T-helper 1 cell treated with Interleukin-12 subunit alpha and Interleukin-12 subunit beta and Interleukin-4 antibody, amounts not matched to agents 30 μg/mL and 1 μg/mL, for 36 hours (primary cell): Measurements from ENCODE around the gene RBM26.
A peak's percentile ranks its signal among the peaks of the same experiment; 100 is the strongest.

ENCODE experiments used
- H3K27ac Mint-ChIP-seq: one replicate; pipeline ENCODE4 v1.8.0; 2021; ENCODE audit warnings: mild to moderate bottlenecking, mixed read lengths
- H3K27me3 Mint-ChIP-seq: one replicate; pipeline ENCODE4 v1.8.0; 2021; ENCODE audit warnings: low read depth, mixed read lengths
- H3K36me3 Mint-ChIP-seq: one replicate; pipeline ENCODE4 v1.8.0; 2021; ENCODE audit warnings: low read depth, mixed read lengths
- H3K4me1 Mint-ChIP-seq: one replicate; pipeline ENCODE4 v1.8.0; 2021; ENCODE audit warnings: low read depth, mixed read lengths
- H3K4me3 Mint-ChIP-seq: one replicate; pipeline ENCODE4 v1.8.0; 2021; ENCODE audit warnings: mild to moderate bottlenecking, moderate library complexity, mixed read lengths
- H3K9me3 Mint-ChIP-seq: one replicate; pipeline ENCODE4 v1.8.0; 2021; ENCODE audit warnings: mixed read lengths

The RBM26 gene

DNA sequence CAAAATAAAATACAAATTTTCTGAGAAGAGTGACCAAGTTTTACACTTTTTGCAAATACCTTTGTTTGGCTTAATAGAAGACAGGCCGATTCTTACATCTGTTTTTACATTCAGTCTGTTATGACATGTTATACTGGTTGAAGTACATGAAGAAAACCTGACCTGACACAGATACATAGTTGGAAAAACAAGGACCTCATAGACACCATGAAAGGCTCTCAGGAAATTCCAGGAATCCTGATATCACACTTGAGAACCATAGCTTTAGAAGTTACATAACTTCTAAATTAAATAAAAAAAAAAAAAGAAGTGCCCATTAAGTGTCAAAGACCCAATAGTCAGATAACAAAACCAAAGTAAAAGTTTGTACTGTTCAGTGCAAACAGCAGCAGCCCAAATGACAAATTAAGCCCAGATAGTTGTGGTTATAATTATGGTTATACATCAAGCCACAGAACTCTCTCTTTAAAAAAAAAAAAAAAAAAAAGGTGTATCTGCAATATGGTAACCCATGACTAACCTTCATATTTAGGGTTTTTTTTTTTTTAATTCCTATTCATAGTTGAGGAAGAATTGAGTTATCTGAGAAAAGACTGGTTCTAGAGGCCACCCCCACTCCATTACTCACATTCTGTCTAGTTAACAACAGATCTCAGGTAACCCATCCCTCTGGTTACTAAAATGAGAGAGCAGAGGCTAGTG, 19.8 kb downstream of the RBM26 start:
- Mint-ChIP-seq H3K4me1 (peaks cover 30% of the 10 kb centered on the region), H3K36me3 (peaks cover 7% of the 10 kb centered on the region), H3K27me3 (no peaks in the 10 kb centered on the region), H3K9me3 (no peaks in the 10 kb centered on the region), H3K4me3 (no peak overlapping the region), H3K27ac (no peak overlapping the region)

- Mint-ChIP-seq H3K4me1 (peaks cover 31% of the 10 kb centered on the region), H3K4me3 (no peak overlapping the region), H3K27ac (no peak overlapping the region), H3K9me3 (no peaks in the 10 kb centered on the region), H3K27me3 (no peaks in the 10 kb centered on the region), H3K36me3 (peaks cover 7% of the 10 kb centered on the region)
Observed at GRCh38 chr13:79385694-79386093, 20.4 kb downstream of the RBM26 start.

DNA sequence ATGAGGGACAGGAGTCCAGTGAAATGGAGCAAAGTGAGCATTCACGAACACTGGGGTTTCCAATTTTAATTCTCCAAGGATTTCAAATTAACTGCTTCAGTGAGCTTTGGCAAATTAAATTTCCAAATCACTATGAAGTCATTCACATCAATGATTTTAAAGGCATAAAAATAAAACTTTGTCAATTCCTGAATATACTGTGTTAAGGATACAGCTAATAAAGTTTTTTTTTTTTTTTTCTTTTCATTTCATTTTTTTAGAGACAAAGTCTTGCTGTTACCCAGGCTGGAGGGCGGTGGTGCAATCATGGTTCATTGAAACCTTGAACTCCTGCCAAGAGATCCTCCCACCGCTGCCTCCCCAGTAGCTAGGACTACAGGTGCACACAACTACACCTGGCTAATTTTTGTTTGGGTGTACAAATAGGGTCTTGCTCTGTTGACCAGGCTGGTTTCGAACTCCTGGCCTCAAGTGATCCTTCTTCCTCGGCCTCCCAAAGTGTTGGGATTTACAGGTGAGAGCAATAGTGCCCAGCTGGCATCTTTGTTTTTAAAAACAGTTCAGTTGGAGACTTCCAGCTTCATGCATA, 21.9 kb downstream of the RBM26 start:
- Mint-ChIP-seq H3K36me3 (peaks cover 12% of the 10 kb centered on the region), H3K27me3 (no peaks in the 10 kb centered on the region), H3K4me1 (peaks cover 33% of the 10 kb centered on the region), H3K27ac (no peak overlapping the region), H3K4me3 (no peak overlapping the region), H3K9me3 (no peaks in the 10 kb centered on the region)

DNA sequence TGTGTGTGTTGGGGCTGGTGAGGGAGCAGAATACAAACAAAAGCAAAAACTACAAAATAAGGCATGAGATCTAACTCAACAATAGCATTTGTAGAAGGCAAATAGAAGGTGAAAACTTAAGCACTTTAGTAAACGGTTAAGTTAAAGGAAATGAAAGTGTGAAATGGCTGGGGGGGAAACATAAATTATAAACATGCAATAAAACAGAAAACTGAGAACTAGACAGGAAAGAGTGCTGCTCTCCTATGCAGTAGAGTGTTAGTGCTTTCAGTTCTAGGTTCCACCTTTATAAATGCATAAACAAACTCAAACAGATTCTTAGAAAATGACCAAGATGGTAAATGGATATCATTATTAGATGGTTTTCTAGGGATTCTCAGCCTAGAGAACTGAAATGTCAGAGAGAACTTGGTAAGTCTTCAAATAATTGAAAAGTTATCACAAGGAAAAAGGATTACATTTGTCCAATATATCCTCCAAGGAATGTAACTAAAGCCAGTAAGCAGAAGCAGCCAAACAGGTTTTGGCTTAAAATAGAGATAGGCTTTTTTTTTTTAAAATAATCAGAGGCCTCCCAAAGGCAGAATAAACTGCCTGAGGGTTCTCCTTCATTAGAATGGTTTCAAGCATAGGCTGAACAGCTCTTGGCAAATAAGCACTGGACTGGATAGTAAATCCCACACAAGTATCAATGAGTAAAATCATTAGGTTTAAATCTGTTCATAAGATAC, 23.3 kb downstream of the RBM26 start:
- no peaks in the 10 kb centered on the region for H3K27me3 Mint-ChIP-seq
- no peaks in the 10 kb centered on the region for H3K9me3 Mint-ChIP-seq
- peak overlapping the region; percentile 20 for H3K4me3 Mint-ChIP-seq
- peaks cover 17% of the 10 kb centered on the region for H3K36me3 Mint-ChIP-seq
- H3K27ac Mint-ChIP-seq: peak overlapping the region; percentile 26
- H3K4me1 Mint-ChIP-seq: peaks cover 30% of the 10 kb centered on the region

DNA sequence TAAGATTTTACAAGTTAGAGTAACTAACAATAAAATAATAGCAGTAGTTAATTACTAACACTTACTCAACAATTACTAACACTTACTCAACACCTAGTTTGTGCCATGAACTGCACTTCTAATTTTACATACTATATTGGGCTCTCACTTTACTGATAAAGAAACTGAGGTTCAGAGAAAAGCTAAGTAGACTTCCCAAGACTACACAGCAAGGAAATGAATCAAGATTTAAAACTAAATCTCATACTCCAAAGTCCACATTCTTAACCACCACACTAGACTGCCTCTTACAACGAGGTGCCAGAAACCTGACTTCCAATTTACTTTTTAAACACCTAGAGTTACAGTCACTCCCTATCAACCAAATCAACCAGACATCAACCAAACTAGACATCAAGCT, 25.1 kb downstream of the RBM26 start:
- no peak overlapping the region for H3K27ac Mint-ChIP-seq
- peaks cover 24% of the 10 kb centered on the region for H3K4me1 Mint-ChIP-seq

DNA sequence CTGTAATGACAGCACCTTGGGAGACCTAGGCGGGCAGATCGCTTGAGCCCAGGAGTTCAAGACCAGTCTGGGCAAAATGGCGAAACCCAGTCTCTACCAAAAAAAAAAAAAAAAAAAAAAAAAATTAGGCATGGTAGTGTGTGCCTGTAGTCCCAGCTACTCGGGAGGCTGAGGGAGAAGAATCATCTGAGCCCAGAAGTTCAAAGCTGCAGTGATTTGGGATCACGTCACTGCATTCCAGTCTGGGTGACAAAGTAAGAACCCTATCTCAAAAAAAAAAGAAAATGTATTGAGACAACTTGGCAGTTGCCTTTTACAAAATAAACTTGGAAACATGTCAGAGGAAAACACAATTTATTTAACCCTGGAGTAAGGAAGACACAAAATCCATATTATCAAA, 26.8 kb downstream of the RBM26 start:
- Mint-ChIP-seq H3K9me3 (no peaks in the 10 kb centered on the region), H3K27ac (no peak overlapping the region), H3K4me1 (peaks cover 22% of the 10 kb centered on the region), H3K36me3 (peaks cover 28% of the 10 kb centered on the region), H3K27me3 (no peaks in the 10 kb centered on the region), H3K4me3 (no peak overlapping the region)

More for the DNA sequence above, 25.1 kb downstream of the RBM26 start:
- Mint-ChIP-seq H3K4me3 (no peak overlapping the region), H3K36me3 (peaks cover 24% of the 10 kb centered on the region), H3K27me3 (no peaks in the 10 kb centered on the region), H3K9me3 (no peaks in the 10 kb centered on the region)

GRCh38 chr13:79376843-79377242, 29.2 kb downstream of the RBM26 start:
- H3K9me3 Mint-ChIP-seq: no peaks in the 10 kb centered on the region
- peaks cover 9% of the 10 kb centered on the region for H3K4me1 Mint-ChIP-seq
- no peaks in the 10 kb centered on the region for H3K27me3 Mint-ChIP-seq
- peaks cover 27% of the 10 kb centered on the region for H3K36me3 Mint-ChIP-seq
- no peak overlapping the region for H3K27ac Mint-ChIP-seq
- H3K4me3 Mint-ChIP-seq: no peak overlapping the region

DNA sequence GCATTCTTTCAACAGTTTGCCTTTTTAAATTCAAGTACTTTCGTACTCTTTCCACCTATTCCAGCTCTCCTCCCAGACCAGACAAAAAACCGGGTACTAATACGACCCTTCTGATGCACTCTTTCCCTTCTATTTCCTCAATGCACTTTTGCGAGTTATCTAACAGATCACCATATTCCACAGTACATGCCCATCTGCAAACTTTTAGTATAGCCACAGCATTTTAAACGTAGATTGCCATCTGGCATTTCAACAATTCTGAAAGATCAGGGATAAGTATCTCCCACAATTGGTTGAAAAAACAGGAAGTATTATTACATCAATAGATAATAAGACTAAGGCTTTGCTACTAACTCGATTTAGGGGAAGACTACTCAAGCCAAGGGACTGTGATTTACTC, 31.5 kb downstream of the RBM26 start:
- Mint-ChIP-seq H3K4me3 (no peak overlapping the region), H3K36me3 (peaks cover 38% of the 10 kb centered on the region), H3K4me1 (peaks cover 5% of the 10 kb centered on the region)

GRCh38 chr13:79373916-79374315, 32.1 kb downstream of the RBM26 start:
- Mint-ChIP-seq H3K4me1 (peaks cover 2% of the 10 kb centered on the region), H3K4me3 (no peak overlapping the region), H3K27ac (no peak overlapping the region), H3K9me3 (no peaks in the 10 kb centered on the region), H3K36me3 (peaks cover 40% of the 10 kb centered on the region), H3K27me3 (no peaks in the 10 kb centered on the region)

More for the DNA sequence above, 31.5 kb downstream of the RBM26 start:
- Mint-ChIP-seq H3K27me3 (no peaks in the 10 kb centered on the region), H3K27ac (no peak overlapping the region), H3K9me3 (no peaks in the 10 kb centered on the region)

DNA sequence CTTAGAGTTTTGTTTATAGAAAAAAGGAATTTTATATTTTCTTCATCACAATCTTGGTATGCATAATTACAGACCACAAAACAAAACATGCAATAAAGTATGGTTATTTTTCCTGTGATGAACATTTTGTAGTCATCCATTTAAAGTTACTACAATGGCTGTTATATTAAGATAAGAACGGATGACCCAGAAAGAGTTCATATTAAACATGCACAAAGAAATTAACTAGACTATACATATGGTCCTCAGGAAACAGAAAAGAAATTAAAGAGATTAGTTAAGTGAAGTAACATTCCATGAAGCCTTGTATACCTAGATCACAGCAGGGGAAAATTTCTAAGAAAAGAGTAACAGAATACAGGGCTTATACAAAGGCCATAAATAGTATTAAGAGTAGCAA, 36.8 kb downstream of the RBM26 start:
- Mint-ChIP-seq H3K36me3 (peaks cover 39% of the 10 kb centered on the region), H3K4me1 (peaks cover 5% of the 10 kb centered on the region), H3K4me3 (no peak overlapping the region), H3K27me3 (no peaks in the 10 kb centered on the region), H3K27ac (no peak overlapping the region), H3K9me3 (no peaks in the 10 kb centered on the region)

DNA sequence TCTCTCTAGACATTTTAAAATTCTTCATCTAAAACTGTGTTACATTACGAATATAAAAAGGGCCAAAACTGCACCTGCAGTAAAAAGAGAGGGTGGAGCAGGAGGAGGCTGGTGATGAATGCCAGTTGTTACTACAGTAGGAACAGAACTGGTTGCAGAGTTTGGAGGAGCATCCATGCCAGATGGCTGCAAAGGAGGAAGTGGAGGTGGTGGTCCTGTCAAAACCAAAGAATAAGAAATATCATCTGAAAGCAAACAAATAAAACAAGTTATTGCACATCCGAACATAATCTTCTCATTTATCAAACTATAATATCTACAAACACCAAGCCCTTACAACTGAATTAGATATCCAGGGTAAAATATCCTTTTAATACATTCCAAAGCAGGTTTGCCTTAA, 40.1 kb downstream of the RBM26 start:
- H3K9me3 Mint-ChIP-seq: no peaks in the 10 kb centered on the region
- peaks cover 45% of the 10 kb centered on the region for H3K36me3 Mint-ChIP-seq
- no peak overlapping the region for H3K4me3 Mint-ChIP-seq
- no peaks in the 10 kb centered on the region for H3K27me3 Mint-ChIP-seq
- H3K27ac Mint-ChIP-seq: no peak overlapping the region
- peaks cover 17% of the 10 kb centered on the region for H3K4me1 Mint-ChIP-seq

GRCh38 chr13:79361299-79361698, 44.8 kb downstream of the RBM26 start:
- no peak overlapping the region for H3K27ac Mint-ChIP-seq
- no peaks in the 10 kb centered on the region for H3K9me3 Mint-ChIP-seq
- no peak overlapping the region for H3K4me3 Mint-ChIP-seq
- peaks cover 18% of the 10 kb centered on the region for H3K4me1 Mint-ChIP-seq
- H3K36me3 Mint-ChIP-seq: peaks cover 45% of the 10 kb centered on the region
- no peaks in the 10 kb centered on the region for H3K27me3 Mint-ChIP-seq

DNA sequence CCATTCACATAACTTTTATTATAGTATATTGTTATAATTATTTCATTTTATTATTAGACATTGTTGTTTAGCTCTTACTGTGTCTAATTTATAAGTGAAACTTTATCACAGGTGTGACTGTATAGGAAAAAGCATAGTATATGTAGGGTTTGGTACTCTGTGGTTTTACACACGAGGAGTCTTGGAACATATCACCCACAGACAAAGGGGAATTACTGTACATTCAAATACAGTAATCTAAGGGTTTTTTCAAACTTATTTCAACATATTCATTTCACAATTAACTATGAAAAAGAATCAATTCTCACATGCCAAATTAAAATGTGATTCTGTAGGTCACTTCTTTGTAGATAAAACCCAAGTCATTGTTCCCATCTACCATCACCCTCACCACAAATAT, 46.0 kb downstream of the RBM26 start:
- no peaks in the 10 kb centered on the region for H3K27me3 Mint-ChIP-seq
- H3K36me3 Mint-ChIP-seq: peaks cover 42% of the 10 kb centered on the region
- H3K9me3 Mint-ChIP-seq: no peaks in the 10 kb centered on the region
- H3K4me3 Mint-ChIP-seq: no peak overlapping the region
- H3K4me1 Mint-ChIP-seq: peaks cover 16% of the 10 kb centered on the region
- H3K27ac Mint-ChIP-seq: no peak overlapping the region

DNA sequence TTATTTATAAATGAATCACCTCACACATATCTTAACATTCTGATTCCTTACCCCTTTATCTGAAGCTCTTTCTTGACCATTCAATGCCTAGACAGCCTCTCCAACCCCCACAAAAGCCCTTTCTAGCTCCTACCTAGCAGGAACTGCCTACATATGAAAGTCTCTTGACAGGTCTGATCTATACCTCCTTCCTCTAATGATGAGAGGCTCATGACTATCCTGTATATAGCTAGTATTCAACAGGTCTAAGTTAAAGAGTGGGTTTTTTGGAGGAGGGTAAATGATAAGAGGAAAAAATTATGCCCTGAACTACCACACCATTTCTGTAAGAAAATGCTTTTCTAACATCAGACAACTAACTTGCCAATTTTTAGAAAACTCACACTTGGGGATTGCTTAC, 47.0 kb downstream of the RBM26 start:
- Mint-ChIP-seq H3K9me3 (no peaks in the 10 kb centered on the region), H3K27ac (no peak overlapping the region), H3K27me3 (no peaks in the 10 kb centered on the region), H3K4me3 (no peak overlapping the region), H3K36me3 (peaks cover 41% of the 10 kb centered on the region), H3K4me1 (peaks cover 14% of the 10 kb centered on the region)

DNA sequence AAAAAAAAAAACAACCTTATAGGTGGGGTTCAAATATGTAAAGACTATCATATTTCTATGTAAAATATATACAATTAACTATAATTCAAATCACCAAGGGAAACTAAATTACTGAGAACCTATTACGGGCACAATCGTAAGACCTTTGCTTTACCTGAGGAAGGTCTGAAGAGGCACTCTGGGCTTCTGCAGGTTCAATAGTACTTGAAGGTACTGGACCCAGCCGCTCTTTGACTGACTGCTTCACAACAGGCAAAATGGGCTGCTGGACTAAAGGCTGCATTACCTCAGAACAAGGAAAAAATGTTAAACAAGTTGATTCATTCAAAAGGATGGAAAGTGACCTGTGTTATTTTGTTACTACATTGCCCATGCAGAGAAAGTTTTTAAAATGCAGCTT, 51.8 kb downstream of the RBM26 start:
- Mint-ChIP-seq H3K9me3 (no peaks in the 10 kb centered on the region), H3K4me3 (no peak overlapping the region), H3K4me1 (peaks cover 2% of the 10 kb centered on the region), H3K27ac (no peak overlapping the region), H3K27me3 (no peaks in the 10 kb centered on the region), H3K36me3 (peaks cover 34% of the 10 kb centered on the region)
